ENCODE measurements around the gene CCND3.

Gene CCND3

DNA sequence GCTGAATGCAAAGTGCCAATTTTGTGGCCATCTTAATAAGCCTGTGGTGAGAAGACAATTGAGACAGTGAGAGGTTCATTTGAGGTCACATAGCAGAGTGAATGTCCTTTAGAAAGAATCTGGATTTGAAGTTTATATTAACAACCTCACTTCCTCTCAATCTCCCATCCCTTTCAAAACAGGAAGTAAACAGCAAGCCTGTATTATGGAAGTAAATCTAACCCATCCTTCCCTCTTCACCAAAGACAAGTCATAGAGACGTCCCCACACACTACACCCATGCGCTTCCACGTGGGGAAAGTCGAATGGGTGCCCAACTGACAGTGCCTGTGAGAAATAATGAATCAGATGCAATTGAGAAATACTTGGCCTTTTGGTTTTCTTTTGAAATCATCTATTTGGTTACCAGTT is 28.8 kb upstream of the CCND3 start:
- no peak for DNase-seq (ENCODE audit: extremely low read depth, low read depth)
- TF ChIP-seq, protein P1, sequence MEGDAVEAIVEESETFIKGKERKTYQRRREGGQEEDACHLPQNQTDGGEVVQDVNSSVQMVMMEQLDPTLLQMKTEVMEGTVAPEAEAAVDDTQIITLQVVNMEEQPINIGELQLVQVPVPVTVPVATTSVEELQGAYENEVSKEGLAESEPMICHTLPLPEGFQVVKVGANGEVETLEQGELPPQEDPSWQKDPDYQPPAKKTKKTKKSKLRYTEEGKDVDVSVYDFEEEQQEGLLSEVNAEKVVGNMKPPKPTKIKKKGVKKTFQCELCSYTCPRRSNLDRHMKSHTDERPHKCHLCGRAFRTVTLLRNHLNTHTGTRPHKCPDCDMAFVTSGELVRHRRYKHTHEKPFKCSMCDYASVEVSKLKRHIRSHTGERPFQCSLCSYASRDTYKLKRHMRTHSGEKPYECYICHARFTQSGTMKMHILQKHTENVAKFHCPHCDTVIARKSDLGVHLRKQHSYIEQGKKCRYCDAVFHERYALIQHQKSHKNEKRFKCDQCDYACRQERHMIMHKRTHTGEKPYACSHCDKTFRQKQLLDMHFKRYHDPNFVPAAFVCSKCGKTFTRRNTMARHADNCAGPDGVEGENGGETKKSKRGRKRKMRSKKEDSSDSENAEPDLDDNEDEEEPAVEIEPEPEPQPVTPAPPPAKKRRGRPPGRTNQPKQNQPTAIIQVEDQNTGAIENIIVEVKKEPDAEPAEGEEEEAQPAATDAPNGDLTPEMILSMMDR (IDR thresholded peaks at IDR 0.05; ENCODE audit: low read depth, low read length) = no peak

DNA sequence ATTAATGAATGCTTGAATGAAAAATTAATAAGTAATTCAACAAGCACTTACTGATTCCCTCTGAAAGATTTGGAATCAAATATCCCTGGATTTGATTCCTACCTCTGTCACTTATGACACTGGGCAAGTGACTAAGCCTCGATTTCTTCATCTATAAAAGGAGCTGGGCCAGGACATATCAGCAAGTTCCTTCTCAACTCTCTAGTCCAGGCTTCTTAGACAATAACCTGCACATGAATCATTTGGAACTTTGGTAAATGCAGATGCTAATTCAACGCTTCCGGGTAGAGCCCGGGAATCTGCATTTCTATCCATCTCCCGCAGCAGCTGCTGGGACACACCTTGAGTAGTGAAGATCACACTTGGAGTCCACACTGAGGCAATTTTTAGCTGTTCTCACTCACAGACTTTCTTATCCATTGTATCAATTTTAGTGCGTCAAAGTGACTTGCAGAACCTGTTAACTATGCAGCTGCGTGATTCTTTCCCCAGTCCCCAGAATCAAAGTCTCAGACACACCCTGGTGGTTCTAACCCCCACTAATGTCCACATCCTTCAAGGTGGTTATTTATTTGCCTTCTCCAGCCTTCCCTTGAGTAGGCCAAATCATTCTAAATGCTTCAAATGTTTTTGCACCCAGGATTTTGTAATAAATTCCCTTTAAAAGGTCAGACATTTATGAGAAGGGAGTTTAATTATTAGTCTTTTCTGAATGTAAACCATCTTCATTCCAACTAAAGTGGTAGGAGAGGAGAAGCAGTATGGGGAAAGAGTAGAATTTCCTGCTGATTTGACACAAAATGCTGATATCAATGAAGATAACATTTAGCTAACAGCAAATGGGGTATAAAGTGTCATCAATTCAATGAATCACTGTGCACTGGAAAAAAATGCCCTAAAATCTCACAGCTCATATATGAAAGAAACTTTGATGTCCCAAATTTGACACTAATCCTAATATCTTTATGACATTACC is 26.0 kb upstream of the CCND3 start:
- no peak for DNase-seq (ENCODE audit: extremely low read depth, low read depth)
- TF ChIP-seq, protein P1 (IDR thresholded peaks at IDR 0.05; ENCODE audit: low read depth, low read length) = no peak

DNA sequence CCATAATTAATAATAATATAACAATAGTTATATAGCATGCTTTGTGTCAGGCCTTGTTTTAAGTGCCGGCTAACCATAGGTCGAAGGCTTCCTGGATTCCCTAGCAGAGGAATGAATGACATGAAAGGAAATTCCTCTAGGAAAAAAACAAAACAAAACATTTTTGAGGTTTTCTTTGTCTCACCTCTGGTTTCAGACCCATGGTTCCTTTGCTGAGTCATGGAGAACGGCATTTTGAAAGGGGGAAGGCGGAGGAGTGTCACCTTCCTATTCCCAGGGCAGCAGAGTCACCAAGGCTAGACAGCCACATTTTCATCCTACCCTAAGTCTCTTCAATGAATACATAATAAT is 25.3 kb upstream of the CCND3 start:
- TF ChIP-seq, protein P1 (IDR thresholded peaks at IDR 0.05; ENCODE audit: low read depth, low read length) = no peak
- DNase-seq (ENCODE audit: extremely low read depth, low read depth) = no peak

DNA sequence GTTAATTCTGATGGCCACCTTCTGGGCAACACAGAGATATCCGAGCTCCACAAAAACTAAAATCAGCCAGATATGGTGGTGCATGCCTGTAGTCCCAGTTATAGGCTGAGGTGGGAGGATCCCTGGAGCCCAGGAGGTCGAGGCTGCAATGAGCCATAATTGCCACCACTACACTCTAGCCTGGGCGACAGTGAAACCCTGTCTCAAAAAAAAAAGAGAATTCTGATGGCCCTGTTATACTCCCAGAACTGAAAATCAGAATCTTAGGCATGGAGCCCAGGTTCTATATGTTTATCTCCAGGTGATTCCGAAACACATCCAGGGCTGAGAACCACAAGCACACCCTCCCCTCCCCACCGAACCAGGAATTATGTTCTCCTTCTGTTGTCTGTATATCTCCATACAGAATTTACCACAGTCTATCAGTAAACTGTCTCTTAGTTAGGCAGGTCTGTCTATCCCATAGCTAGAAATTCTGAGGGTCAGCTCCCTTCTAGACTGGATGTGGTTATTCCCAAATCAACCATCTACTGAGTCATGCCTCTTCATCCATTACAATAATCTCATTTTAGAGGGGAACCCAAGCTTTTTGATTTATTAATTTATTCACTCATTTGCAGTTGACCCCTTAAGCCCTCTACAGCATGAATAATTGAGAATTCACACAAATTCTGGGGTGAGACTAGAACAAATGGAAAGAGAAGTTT is 24.8 kb upstream of the CCND3 start:
- no peak for DNase-seq (ENCODE audit: extremely low read depth, low read depth)

DNA sequence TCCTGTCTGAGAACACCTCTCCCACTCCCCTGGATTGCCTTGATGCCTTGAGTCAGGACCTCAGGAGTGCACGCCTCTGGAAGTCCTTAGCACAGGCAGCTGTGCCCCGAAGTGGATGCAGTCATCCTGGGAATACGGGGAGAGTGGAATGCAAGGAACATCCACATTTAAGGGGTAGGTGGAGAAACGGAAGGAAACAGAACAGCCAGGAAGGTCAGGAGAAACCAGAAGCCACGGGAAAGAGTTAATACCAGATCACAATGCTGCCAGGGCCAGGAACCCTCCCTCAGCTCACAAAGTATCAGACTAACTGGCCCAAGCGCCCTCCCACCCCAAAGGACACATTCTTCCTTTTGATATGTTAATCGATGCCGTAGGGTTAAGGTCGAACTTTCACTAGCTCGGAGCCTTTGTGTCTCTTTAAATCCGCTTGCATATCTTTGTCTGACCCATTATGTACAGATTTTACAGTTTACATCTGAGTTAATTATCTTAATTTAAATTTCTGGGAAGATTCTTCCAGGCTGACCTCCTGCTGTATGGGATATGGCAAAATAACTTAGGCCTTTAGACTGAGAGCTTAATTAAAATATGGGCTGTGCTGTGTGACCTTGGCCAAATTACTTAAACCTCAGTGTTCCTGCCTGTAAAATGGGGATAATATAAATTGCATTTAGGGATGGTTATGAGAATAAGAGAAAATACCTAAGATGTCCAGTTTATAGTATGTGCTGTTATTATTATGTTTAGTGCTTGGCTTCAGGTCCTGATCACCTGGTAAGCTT is 24.0 kb upstream of the CCND3 start:
- TF ChIP-seq, protein P1 (IDR thresholded peaks at IDR 0.05; ENCODE audit: low read depth, low read length) = no peak
- DNase-seq (ENCODE audit: extremely low read depth, low read depth) = no peak

More for the DNA sequence above, 24.8 kb upstream of the CCND3 start:
- TF ChIP-seq, protein P1 (IDR thresholded peaks at IDR 0.05; ENCODE audit: low read depth, low read length) = no peak

DNA sequence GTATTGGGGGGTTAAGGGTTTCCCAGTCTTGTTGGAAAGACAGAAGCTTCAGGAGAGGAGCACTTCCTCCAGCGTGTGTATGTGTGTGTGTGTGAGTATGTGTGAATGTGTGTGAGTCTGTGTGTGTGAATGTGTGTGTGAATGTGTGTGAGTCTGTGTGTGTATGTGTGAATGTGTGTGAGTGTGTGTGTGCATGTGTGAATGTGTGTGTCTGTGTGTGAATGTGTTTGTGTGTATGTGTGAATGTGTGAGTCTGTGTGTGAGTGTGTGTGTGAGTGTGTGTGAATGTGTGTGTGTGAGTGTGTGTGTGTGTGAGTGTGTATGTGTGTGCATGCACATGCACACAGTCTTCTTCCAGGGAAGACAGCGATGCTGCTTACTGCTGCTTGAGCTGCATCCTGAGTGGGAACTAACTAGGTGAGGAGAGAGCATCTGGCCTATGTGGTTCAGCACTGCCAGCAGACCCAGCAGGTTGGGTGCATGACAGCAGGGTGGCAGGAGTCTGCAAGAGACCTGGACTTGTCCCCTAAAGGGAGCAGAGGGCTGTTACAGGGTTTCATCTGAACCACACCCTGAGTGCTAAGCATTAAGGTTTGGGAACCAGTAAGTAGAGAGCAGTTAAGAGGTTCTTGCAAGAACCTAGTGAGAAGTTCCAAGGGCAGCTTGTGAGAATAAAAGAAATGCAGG is 22.7 kb upstream of the CCND3 start:
- DNase-seq (ENCODE audit: extremely low read depth, low read depth) = no peak
- TF ChIP-seq, protein P1 (IDR thresholded peaks at IDR 0.05; ENCODE audit: low read depth, low read length) = no peak

Data from AG09319 (cell line).